ENCODE data around the gene IVNS1ABP.

IVNS1ABP gene

DNA sequence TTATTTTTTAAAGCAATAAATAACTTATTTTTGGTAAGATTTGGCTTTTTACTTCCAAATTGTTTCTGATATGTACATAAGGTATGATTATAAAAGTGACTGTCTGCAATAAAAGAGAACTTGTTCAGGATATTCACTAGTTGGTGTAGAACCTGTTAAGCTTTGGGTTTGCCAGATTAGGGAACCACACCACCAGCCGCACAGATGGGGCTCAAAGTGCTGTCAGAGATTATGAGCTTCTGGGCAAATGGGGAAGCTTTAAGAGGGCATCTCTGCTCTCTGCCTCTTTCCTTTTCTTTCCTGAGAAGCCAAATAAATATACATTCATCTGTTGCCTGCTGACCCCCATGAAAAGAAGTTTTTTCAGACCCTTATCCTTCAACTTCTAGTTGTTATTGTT, 25.4 kb downstream of the IVNS1ABP start:
- TF ChIP-seq, protein P1, sequence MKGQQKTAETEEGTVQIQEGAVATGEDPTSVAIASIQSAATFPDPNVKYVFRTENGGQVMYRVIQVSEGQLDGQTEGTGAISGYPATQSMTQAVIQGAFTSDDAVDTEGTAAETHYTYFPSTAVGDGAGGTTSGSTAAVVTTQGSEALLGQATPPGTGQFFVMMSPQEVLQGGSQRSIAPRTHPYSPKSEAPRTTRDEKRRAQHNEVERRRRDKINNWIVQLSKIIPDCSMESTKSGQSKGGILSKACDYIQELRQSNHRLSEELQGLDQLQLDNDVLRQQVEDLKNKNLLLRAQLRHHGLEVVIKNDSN (IDR thresholded peaks at IDR 0.05) = no peak
- TF ChIP-seq TAF1 (IDR thresholded peaks at IDR 0.05; ENCODE audit: low read depth) (no peak), REST (IDR thresholded peaks at IDR 0.05; ENCODE audit: low read depth) (no peak), TCF12 (IDR thresholded peaks at IDR 0.05; ENCODE audit: low read depth) (no peak), NFIC (IDR thresholded peaks at IDR 0.05) (no peak), EGR1 (IDR thresholded peaks at IDR 0.05) (no peak), ZBTB7A (IDR thresholded peaks at IDR 0.05; ENCODE audit: low read depth) (no peak), TEAD4 (IDR thresholded peaks at IDR 0.05) (no peak), MAX (IDR thresholded peaks at IDR 0.05) (no peak), YY1 (IDR thresholded peaks at IDR 0.05; ENCODE audit: low read depth) (no peak), FOXM1 (IDR thresholded peaks at IDR 0.05; ENCODE audit: borderline replicate concordance, low read depth) (no peak), RAD21 (IDR thresholded peaks at IDR 0.05; ENCODE audit: low read depth) (no peak), EP300 (IDR thresholded peaks at IDR 0.05; ENCODE audit: borderline replicate concordance) (no peak), CEBPB (IDR thresholded peaks at IDR 0.05) (no peak), CREB1 (IDR thresholded peaks at IDR 0.05; ENCODE audit: low read depth) (no peak)

DNA sequence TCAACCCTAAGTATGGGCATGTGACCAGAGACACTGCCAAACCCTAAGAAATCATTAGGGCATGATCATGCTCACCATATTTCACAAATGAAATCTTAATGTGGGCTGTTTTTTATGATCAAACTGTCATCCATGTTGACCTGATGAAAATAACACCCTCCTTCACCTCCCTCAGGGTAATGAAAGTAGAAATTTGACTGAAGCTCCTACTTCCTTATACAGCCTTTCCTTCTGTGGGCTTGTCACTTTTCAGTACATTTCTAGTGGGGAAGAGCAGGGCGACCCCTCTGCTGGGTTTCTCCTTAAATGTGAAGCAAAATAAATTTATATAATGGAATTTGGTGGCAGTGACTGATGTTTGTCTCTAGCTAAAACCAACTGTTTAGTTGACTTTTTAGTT, 25.9 kb downstream of the IVNS1ABP start:
- TF ChIP-seq RAD21 (IDR thresholded peaks at IDR 0.05; ENCODE audit: low read depth) = no peak
- TF ChIP-seq CREB1 (IDR thresholded peaks at IDR 0.05; ENCODE audit: low read depth) = no peak
- TF ChIP-seq YY1 (IDR thresholded peaks at IDR 0.05; ENCODE audit: low read depth) = no peak
- no peak for TF ChIP-seq TEAD4 (IDR thresholded peaks at IDR 0.05)
- TF ChIP-seq NFIC (IDR thresholded peaks at IDR 0.05) = no peak
- no peak for TF ChIP-seq TAF1 (IDR thresholded peaks at IDR 0.05; ENCODE audit: low read depth)
- TF ChIP-seq, protein P1 (IDR thresholded peaks at IDR 0.05) = no peak
- TF ChIP-seq FOXM1 (IDR thresholded peaks at IDR 0.05; ENCODE audit: borderline replicate concordance, low read depth) = no peak
- no peak for TF ChIP-seq EP300 (IDR thresholded peaks at IDR 0.05; ENCODE audit: borderline replicate concordance)
- TF ChIP-seq ZBTB7A (IDR thresholded peaks at IDR 0.05; ENCODE audit: low read depth) = no peak
- no peak for TF ChIP-seq REST (IDR thresholded peaks at IDR 0.05; ENCODE audit: low read depth)
- no peak for TF ChIP-seq MAX (IDR thresholded peaks at IDR 0.05)
- no peak for TF ChIP-seq CEBPB (IDR thresholded peaks at IDR 0.05)
- no peak for TF ChIP-seq TCF12 (IDR thresholded peaks at IDR 0.05; ENCODE audit: low read depth)
- no peak for TF ChIP-seq EGR1 (IDR thresholded peaks at IDR 0.05)

DNA sequence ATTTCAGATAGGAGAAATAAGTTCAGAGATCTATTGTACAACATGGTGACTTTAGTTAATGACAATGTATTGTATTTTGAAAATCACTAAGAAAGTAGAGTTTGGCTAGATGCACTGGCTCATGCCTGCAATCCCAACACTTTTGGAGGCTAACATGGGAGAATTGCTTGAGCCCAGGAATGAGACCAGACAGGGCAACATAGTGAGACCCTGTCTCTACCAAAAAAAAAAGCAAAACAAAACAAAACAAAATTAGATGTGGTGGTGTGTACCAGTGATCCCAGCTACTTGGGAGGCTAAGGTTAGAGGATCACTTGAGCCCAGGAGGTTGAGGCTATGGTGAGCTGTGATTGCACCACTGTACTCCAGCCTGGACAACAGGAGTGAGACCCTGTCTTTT, 27.2 kb downstream of the IVNS1ABP start:
- TF ChIP-seq TAF1 (IDR thresholded peaks at IDR 0.05; ENCODE audit: low read depth) (no peak), EGR1 (IDR thresholded peaks at IDR 0.05) (no peak), RAD21 (IDR thresholded peaks at IDR 0.05; ENCODE audit: low read depth) (no peak)
- TF ChIP-seq, protein P1 (IDR thresholded peaks at IDR 0.05) = no peak

GRCh38 chr1:185288435-185288834, 28.6 kb downstream of the IVNS1ABP start:
- no peak for TF ChIP-seq CREB1 (IDR thresholded peaks at IDR 0.05; ENCODE audit: low read depth)
- no peak for TF ChIP-seq ZBTB7A (IDR thresholded peaks at IDR 0.05; ENCODE audit: low read depth)
- no peak for TF ChIP-seq REST (IDR thresholded peaks at IDR 0.05; ENCODE audit: low read depth)
- TF ChIP-seq EP300 (IDR thresholded peaks at IDR 0.05; ENCODE audit: borderline replicate concordance) = no peak
- TF ChIP-seq NFIC (IDR thresholded peaks at IDR 0.05) = no peak
- TF ChIP-seq TEAD4 (IDR thresholded peaks at IDR 0.05) = no peak
- no peak for TF ChIP-seq FOXM1 (IDR thresholded peaks at IDR 0.05; ENCODE audit: borderline replicate concordance, low read depth)
- no peak for TF ChIP-seq RAD21 (IDR thresholded peaks at IDR 0.05; ENCODE audit: low read depth)
- no peak for TF ChIP-seq EGR1 (IDR thresholded peaks at IDR 0.05)

Data from Ishikawa (cell line).